ENCODE measurements around the gene ATP6V0C.
A peak's percentile ranks its signal among the peaks of the same experiment; 100 is the strongest.
"Not testable (repeated sequence)": the region's sequence is repeated elsewhere in the genome, so short reads cannot be mapped to it uniquely, and the experiment has no call there.

ATP6V0C gene

DNA sequence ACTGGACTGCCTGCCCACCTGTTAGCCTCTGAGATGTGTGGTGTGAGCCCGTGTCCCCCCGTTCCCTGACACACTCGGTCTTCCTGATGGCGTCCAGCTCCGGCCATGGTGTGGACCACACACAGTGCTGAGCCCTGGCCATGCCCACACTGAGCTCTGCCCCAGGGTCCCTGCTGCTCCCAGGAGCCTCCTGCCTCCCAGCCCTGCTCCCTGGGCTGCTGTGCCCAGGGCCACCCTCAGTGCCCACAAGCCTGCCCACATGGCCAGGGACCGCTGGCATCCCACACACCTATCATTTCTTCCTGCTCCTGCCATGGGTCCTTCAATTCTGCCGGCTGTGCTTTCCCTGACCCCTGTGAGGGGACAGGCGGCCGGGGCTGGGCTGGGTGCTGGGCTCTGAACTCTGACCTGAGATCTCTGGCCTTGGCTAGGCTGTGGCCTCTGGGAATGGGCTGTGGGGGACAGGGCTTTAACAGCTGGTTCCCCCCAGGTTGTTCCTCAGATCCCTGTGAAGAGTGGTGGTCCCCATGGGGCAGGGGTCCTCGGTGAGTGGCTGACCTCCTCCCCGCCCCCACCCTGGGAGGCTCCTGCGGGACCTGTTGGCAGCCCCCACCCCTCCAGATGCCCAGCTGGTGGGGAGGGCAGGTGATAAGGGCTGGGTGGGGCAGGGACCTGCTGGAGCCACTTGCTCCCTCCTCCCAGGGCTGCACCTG, 13.5 kb downstream of the ATP6V0C start:
- DNase-seq (ENCODE audit: low spot score) (no peak), FAIRE-seq (no peak)

GRCh38 chr16:2527784-2528100, 14.0 kb downstream of the ATP6V0C start:
- DNase-seq (ENCODE audit: low spot score) (no peak), FAIRE-seq (no peak)

DNA sequence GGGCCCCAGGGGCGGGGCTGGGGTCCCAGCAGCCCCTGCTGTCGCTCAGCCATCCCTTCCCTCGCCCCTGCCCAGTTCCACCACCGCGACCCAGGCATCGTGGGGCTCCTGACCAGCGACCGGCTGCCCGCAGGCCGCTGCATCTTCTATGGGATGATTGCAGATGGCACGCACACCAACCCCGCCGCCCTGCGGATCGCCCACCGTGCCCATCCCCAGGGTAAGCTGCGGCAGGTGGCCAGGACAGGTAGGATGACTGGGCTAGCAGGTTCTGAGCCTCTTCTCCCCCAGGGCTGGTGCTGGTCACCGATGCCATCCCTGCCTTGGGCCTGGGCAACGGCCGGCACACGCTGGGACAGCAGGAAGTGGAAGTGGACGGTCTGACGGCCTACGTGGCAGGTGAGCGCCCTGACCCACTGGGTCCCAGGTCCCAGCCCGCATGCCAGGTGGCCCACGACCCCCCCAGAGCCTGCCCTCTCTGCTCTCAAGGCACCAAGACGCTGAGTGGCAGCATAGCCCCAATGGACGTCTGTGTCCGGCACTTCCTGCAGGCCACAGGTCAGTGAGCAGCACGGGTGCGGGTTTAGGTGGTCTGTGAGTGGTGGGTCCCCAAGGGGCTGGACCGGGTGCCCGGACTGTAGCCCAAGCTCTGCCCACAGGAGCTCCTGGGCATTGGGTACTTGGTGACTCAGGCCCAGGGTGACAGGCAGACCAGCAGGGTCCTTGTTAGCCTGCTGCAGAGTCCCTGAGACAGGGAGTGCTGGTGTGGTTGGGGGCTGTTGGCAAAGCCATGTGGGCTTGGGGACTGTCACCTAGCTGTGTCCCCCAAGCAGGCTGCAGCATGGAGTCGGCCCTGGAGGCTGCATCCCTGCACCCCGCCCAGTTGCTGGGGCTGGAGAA, 14.7 kb downstream of the ATP6V0C start:
- FAIRE-seq, result no peak
- DNase-seq (ENCODE audit: low spot score), result no peak

DNA sequence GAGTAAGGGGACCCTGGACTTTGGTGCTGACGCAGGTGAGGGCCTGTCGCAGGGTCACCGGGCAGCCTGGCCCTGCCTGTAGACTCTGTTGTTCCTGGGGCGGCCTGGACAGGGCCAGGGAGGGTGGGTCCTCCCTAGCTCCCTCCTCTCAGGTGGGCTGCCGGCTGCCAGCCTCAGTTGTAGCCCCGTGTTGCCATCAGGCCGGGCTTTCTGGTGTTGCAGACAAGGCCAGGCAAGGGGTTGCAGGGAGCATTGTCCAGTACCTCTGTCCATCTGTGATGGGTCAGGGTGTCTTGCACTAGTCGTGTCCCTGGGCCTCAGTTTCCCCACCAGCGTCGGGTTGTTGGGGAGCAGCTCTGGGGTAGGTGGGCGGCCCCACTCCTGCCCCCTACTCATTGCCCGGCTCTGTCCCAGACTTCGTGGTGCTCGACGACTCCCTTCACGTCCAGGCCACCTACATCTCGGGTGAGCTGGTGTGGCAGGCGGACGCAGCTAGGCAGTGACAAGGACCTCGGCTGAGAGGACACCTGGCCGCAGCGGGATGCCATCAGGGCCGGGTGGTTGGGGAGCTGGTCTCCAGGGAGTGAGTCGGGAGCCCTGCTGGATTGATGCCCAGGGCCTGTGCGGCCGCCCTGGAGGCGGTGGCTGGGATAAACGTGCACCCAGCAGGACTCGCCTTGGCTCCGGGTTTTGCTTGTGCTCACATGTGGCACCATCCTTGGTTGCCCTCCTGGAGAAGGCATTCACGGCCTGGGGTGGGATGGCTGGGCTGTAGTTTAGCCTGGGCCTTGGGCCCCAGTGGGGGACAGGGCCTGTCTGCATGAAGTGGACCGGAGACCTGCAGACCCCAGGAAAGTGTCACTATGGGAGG, 15.5 kb downstream of the ATP6V0C start:
- FAIRE-seq, result no peak
- no peak for DNase-seq (ENCODE audit: low spot score)

GRCh38 chr16:2529961-2530628, 16.3 kb downstream of the ATP6V0C start:
- peak; percentile 37 for FAIRE-seq
- DNase-seq (ENCODE audit: low spot score), result no peak

DNA sequence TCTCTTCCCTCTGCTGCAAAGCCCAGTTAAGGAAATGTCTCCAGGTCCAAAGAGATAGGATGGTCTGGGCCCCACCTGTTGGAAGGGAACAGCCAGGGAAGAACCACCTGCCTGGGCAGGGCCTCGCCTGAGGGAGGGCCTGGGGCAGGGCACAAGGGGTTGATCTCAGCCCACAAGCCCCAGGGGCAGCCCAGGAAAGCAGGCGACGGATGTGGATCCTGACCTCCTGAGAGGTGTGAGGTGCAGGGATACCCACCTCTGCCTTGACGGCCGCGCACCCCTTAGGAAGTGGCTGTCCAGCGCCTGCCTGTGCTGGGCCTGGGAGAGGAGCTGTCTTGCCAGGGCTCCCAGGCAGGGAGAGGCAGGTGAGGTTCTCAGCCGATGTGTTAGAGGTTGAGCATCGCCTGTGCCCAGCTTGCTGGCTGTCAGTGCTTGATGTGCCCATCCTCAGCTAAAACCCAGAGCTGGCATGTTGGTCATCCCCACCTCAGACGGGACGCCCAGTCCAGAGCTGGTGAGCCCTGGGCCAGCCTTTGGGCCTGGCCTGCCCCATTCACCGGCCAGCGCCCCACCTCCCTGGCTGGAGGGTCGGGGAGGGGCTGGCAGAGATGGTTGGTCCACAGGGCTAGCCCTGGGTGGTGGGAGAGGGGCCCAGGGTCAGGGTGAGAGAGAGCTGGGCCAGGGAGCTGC, 17.0 kb downstream of the ATP6V0C start:
- DNase-seq (ENCODE audit: low spot score) (no peak), FAIRE-seq (no peak)

- no peak for FAIRE-seq
- no peak for DNase-seq (ENCODE audit: low spot score)
Observed at GRCh38 chr16:2531371-2531695, 17.6 kb downstream of the ATP6V0C start, which contains the start of gene CEMP1. CEMP1 (minus strand) TSS chr16:2531408; CDS start chr16:2531073, 335 bp downstream.

DNA sequence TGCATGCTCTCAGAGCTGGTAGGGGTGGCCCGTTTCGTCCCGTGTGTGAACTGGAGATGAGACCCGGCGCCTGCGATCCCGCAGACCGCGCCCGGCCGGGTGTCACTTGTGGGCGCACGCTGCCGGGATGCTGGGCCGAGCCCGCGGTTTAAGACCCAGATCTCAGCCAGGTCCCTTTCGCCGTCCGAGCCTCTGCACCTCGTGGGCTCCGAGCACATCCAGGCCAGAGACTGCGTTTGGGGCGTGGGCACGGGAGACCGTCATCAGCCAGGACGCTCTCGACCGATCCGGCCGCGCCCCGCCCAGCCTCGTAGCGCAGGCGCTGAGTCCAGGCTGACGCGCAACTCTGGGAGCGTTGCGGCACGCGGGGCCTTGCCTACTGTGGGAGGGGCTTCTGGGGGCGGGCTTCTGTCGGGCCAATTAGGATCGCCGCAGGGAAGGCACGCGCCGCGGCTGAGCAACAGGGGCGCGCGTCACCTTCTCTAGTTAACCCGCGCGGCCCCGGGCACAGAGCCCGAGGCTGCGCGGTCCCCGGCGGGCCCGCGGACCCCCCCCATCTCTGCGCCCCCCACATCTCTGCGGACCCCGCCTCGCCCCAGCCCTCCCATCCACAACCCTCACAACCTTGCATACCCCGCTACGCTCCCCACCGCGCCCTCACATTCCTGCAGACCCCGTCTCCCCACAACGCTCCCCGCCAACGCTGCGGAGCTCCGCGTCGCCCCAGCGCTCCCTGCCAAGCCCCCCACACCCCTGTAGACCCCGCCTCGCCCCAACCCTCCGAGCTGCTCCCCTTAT, 18.1 kb downstream of the ATP6V0C start:
- DNase-seq (ENCODE audit: low spot score), result peak; percentile 98
- peak; percentile 95 for FAIRE-seq

DNA sequence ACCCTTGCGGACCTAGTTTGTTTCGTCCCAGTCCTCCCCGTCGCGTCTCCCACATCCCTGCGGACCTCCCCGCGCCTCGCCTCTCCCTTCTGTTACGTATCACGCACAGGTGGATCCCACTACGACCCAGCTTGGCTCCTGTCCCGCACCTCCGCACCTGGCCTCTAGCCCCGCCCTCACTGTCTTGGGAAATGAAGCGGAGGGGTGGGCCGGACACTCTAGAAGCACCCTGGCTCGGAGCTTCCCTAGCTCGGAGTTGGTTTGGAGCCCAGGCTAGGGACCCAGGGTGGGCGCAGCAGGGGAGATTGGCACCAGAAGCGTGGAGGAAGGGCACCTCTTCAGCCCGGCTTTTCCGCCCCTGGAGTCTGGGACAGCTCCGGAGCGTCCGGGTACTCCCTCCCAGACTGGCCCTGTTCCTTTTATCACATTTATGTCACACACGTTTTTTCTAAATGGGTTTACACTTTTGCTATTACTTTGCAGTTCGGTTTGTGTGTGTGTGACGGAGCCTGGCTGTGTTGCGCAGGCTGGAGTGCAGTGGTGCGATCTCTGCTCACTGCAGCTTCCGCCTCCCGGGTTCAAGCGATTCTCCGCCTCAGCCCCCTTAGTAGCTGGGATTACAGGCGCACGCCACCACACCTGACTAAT, 18.9 kb downstream of the ATP6V0C start:
- peak; percentile 59 for DNase-seq (ENCODE audit: low spot score)
- peak; percentile 91 for FAIRE-seq

DNA sequence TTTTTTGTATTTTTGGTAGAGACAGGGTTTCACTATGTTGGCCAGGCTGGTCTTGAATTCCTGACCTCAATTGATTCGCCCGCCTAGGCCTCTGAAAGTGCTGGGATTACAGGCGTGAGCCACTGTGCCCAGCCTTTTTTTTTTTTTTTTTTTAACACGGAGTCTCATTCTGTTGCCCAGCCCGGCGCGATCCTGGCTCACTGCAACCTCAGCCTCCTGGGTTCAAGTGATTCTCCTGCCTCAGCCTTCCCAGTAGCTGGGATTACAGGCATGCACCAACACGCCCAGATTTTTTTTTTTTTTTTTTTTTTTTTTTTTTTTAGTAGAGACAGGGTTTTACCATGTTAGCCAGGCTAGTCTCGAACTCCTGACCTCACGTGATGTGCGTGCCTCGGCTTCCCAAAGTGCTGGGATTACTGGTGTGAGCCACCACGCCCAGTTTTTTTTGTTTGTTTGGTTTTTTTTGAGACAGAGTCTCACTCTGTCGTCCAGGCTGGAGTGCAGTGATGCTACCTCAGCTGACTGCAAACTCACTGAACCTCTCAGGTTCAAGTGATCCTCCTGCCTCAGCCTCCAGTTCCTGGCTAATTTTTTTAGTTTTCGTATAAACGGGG, 19.5 kb downstream of the ATP6V0C start:
- FAIRE-seq; DNase-seq (ENCODE audit: low spot score): not testable (repeated sequence)

DNA sequence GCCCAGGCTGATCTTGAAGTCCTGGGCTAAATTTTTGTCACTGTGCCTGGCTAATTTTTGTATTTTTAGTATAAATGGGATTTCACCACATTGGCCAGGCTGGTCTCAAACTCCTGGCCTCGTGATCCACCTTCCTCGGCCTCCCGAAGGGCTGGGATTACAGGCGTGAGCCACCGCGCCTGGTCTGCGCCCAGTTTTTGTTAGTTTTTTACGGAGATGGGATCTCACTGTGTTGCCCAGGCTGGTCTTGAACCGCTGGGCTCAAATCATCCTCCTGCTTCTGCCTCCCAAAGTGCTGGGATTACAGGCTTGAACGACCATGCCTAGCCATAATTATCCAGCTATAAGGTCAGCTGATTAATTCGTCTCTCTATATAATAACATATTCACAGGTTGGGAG, 20.2 kb downstream of the ATP6V0C start:
- FAIRE-seq, result no peak
- DNase-seq (ENCODE audit: low spot score), result no peak

GRCh38 chr16:2534335-2534734, 20.6 kb downstream of the ATP6V0C start:
- DNase-seq (ENCODE audit: low spot score); FAIRE-seq: not testable (repeated sequence)

GRCh38 chr16:2535625-2536013, 21.9 kb downstream of the ATP6V0C start:
- FAIRE-seq (no peak), DNase-seq (ENCODE audit: low spot score) (no peak)

GRCh38 chr16:2537451-2538379, 24.0 kb downstream of the ATP6V0C start, which contains the start of gene PDPK1:
PDPK1 (plus strand) TSS chr16:2538021; CDS start chr16:2538113, 92 bp downstream.
- no peak for FAIRE-seq

GRCh38 chr16:2539192-2539844, 25.6 kb downstream of the ATP6V0C start:
- DNase-seq (ENCODE audit: low spot score); FAIRE-seq: not testable (repeated sequence)

More at GRCh38 chr16:2537451-2538379, 24.0 kb downstream of the ATP6V0C start, which contains the start of gene PDPK1:
- DNase-seq (ENCODE audit: low spot score), result peak; percentile 97

- not testable (repeated sequence) for FAIRE-seq; DNase-seq (ENCODE audit: low spot score)
Observed at GRCh38 chr16:2539845-2540458, 26.2 kb downstream of the ATP6V0C start.
